ENCODE measurements around the gene MAST3. TPM values are rescaled to one million over a fixed set of nuclear protein-coding genes. Genes with fewer than 3 reads are reported as not detected.

Gene MAST3
- total and polyA plus RNA-seq, 2 of the 13 experiments (the other 11 are each of a cell fraction or from before 2014, with no cell fraction given) = 4.1 to 4.6 TPM

GRCh38 chr19:18135712-18136584 lies 38.4 kb downstream of the MAST3 start (continued):
- TF ChIP-seq ZNF800 (CRISPR knock-in tag; IDR thresholded peaks at IDR 0.05) (no peak), MXD1 (CRISPR knock-in tag; IDR thresholded peaks at IDR 0.05) (no peak; the same call in 1 of the 2 replicates), KDM5A (IDR thresholded peaks at IDR 0.05; ENCODE audit: borderline replicate concordance, low read length) (no peak), GATA4 (IDR thresholded peaks at IDR 0.05; ENCODE audit: borderline replicate concordance, low read depth) (no peak), TCF7 (IDR thresholded peaks at IDR 0.05; ENCODE audit: low read depth) (no peak), GPN1 (CRISPR knock-in tag; IDR thresholded peaks at IDR 0.05; ENCODE audit: borderline replicate concordance) (no peak), FOXP4 (CRISPR knock-in tag; IDR thresholded peaks at IDR 0.05) (peak; percentile 71), ZNF749 (CRISPR knock-in tag; IDR thresholded peaks at IDR 0.05; ENCODE audit: borderline replicate concordance) (no peak), ZBTB20 (CRISPR knock-in tag; IDR thresholded peaks at IDR 0.05; ENCODE audit: borderline replicate concordance, low read depth) (peak; percentile 31; the same call in 1 of the 2 replicates), TARDBP (CRISPR knock-in tag; IDR thresholded peaks at IDR 0.05) (peak; percentile 71; the same call in 1 of the 2 replicates), MXD3 (CRISPR knock-in tag; IDR thresholded peaks at IDR 0.05) (no peak; the same call in none of the 2 replicates), PBX3 (CRISPR knock-in tag; IDR thresholded peaks at IDR 0.05; ENCODE audit: borderline replicate concordance) (no peak), ETS1 (CRISPR knock-in tag; IDR thresholded peaks at IDR 0.05) (no peak), ZFP1 (CRISPR knock-in tag; IDR thresholded peaks at IDR 0.05) (peak; percentile 66; the same call in 1 of the 2 replicates), HIVEP1 (CRISPR knock-in tag; IDR thresholded peaks at IDR 0.05) (no peak), SP140L (CRISPR knock-in tag; IDR thresholded peaks at IDR 0.05; ENCODE audit: borderline replicate concordance) (no peak), SNRNP70 (IDR thresholded peaks at IDR 0.05; ENCODE audit: low read depth, low read length) (no peak), BCL3 (CRISPR knock-in tag; IDR thresholded peaks at IDR 0.05) (peak; percentile 70; the same call in 1 of the 2 replicates), KDM6A (CRISPR knock-in tag; IDR thresholded peaks at IDR 0.05; ENCODE audit: low read depth) (peak; percentile 90), CHD2 (IDR thresholded peaks at IDR 0.05; ENCODE audit: low read depth, low read length) (no peak)

Data from HepG2 (cell line).